Tibial nerve (tissue), 4 donors: ENCODE data around the gene MOGAT2. TPM values are rescaled to one million over a fixed set of nuclear protein-coding genes. Genes with fewer than 3 reads are reported as not detected.

ENCODE experiments used
- DNase-seq, 2 donors: peaks; one replicate each; pipeline ENCODE4 v3.0.0-alpha.2; 2019; ENCODE audit warnings: low spot score in 2 of 2
- H3K27ac ChIP-seq, 4 donors: fragments of 200-600 bp; sonication (generic) in 3 of 4; one replicate each; pipeline ENCODE4 v1.5.1; 2017 to 2019; ENCODE audit warnings: mild to moderate bottlenecking in 1 of 4
- H3K27me3 ChIP-seq, 2 donors: fragments of 200-600 bp; sonication (generic) in 1 of 2; one replicate each; pipeline versions ENCODE4 v1.5.1 to v1.6.0; 2017 to 2019
- H3K36me3 ChIP-seq, 3 donors: fragments of 200-600 bp; sonication (generic); one replicate each; pipeline ENCODE4 v1.5.1; 2018 to 2019
- H3K4me1 ChIP-seq, 4 donors: fragments of 200-600 bp; sonication (generic) in 3 of 4; one replicate each; pipeline ENCODE4 v1.5.1; 2017 to 2019
- H3K4me3 ChIP-seq, 4 donors: fragments of 200-600 bp; sonication (generic) in 3 of 4; one replicate each; pipeline ENCODE4 v1.5.1; 2017 to 2019; ENCODE audit warnings: mild to moderate bottlenecking in 1 of 4, moderate library complexity in 1 of 4
- H3K9me3 ChIP-seq, 4 donors: fragments of 200-600 bp; sonication (generic) in 3 of 4; one replicate each; pipeline ENCODE4 v1.5.1; 2017 to 2019
- EP300 ChIP-seq, 2 donors: sonication (generic); formaldehyde crosslinking; IDR thresholded peaks; one replicate each; pipeline ENCODE4 v1.6.1; 2017; ENCODE audit warnings: antibody characterized with exemption in 2 of 2, mild to moderate bottlenecking in 1 of 2
- POLR2A ChIP-seq, 2 donors: fragments of 450-650 bp; IDR thresholded peaks; one replicate each; pipeline ENCODE4 v1.6.1; 2017; ENCODE audit warnings: antibody characterized with exemption in 2 of 2, mild to moderate bottlenecking in 2 of 2, moderate library complexity in 2 of 2
- whole genome bisulfite sequencing, 2 donors: methylation state at CpG; one replicate each; pipeline ENCODE4 v1.1.5; 2018; 5-methylcytosine and 5-hydroxymethylcytosine counted together
- small RNA-seq: library from RNA; depleted of rRNA; stranded (forward); fragments of <200 nt; gene quantifications from one replicate; pipeline ENCODE3, GENCODE V24; 2016
- total RNA-seq, 4 donors: library from RNA; depleted of rRNA; stranded (reverse); fragments of >200 nt; gene quantifications; one replicate each; pipeline ENCODE4 v1.1.0, GENCODE V29; 2016
- TF ChIP-seq, protein P1 (sequence below), 5 experiments: fragments of 200-600 bp in 3 of 5; fragments of 450-650 bp in 2 of 5; sonication (generic) in 3 of 5; IDR thresholded peaks; one replicate each; pipeline ENCODE4 v1.5.1; 2016 to 2019; ENCODE audit warnings: antibody characterized with exemption in 5 of 5, mild to moderate bottlenecking in 3 of 5, moderate library complexity in 2 of 5

MOGAT2 gene
- total RNA-seq, 4 donors from 2014 or later, result not detected

- Histone ChIP-seq H3K4me1 (no peaks in the 10 kb centered on the region), H3K27me3 (no peaks in the 10 kb centered on the region), H3K4me3 (no peak overlapping the region), H3K27ac (no peak overlapping the region), H3K9me3 (no peaks in the 10 kb centered on the region), H3K36me3 (no peaks in the 10 kb centered on the region)
- no peak for DNase-seq
- WGBS, 2 donors, result 91 to 93% methylated on average over 9 of the region's 9 CpGs
- TF ChIP-seq POLR2A (IDR thresholded peaks at IDR 0.05), result no peak
- TF ChIP-seq EP300 (IDR thresholded peaks at IDR 0.05), result no peak
- TF ChIP-seq, protein P1, sequence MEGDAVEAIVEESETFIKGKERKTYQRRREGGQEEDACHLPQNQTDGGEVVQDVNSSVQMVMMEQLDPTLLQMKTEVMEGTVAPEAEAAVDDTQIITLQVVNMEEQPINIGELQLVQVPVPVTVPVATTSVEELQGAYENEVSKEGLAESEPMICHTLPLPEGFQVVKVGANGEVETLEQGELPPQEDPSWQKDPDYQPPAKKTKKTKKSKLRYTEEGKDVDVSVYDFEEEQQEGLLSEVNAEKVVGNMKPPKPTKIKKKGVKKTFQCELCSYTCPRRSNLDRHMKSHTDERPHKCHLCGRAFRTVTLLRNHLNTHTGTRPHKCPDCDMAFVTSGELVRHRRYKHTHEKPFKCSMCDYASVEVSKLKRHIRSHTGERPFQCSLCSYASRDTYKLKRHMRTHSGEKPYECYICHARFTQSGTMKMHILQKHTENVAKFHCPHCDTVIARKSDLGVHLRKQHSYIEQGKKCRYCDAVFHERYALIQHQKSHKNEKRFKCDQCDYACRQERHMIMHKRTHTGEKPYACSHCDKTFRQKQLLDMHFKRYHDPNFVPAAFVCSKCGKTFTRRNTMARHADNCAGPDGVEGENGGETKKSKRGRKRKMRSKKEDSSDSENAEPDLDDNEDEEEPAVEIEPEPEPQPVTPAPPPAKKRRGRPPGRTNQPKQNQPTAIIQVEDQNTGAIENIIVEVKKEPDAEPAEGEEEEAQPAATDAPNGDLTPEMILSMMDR (IDR thresholded peaks at IDR 0.05), result no peak
Observed at GRCh38 chr11:75781831-75782230, 64.2 kb downstream of the MOGAT2 start.

Small RNA genes lying within 50 kb of the gene (small RNA-seq; reads per million reads assigned to genes)
- not detected for gene RN7SL786P

Other genes with a start within 250 kb of the MOGAT2 start
- gene GDPD5, start 191.9 kb upstream of the MOGAT2 start, total RNA-seq, result 100 to 1,000 TPM in 2 of 4 donors, 10 to 100 TPM in 2; 92.2 to 122 (median 101) TPM
- 100 to 1,000 TPM; 151 to 358 (median 184) TPM for gene SERPINH1, start 155.6 kb upstream of the MOGAT2 start, total RNA-seq
- gene MAP6, start 48.8 kb upstream of the MOGAT2 start, total RNA-seq, result 10 to 100 TPM; 10.4 to 16.3 (median 11.7) TPM
- gene DGAT2, start 50.9 kb downstream of the MOGAT2 start, total RNA-seq, result 100 to 1,000 TPM in 1 of 4 donors, 10 to 100 TPM in 3; 22.9 to 194 (median 52.8) TPM
- gene UVRAG, start 97.4 kb downstream of the MOGAT2 start, total RNA-seq, result 10 to 100 TPM; 27.3 to 38.7 (median 33.6) TPM